ENCODE measurements around the gene GDA. TPM values are rescaled to one million over a fixed set of nuclear protein-coding genes. Genes with fewer than 3 reads are reported as not detected.

Gene GDA
- total and polyA plus RNA-seq, 3 donors from 2014 or later: 1.7 to 3.7 (median 2.1) TPM

GRCh38 chr9:72144756-72145492 is 4.3 kb upstream of the GDA start:
- intact Hi-C loops (cut with DNase I; ENCODE audit: low total_unique reads): no loop called here
- H3K36me3 ChIP-seq (ENCODE audit: low read depth, missing control alignments): no peaks in the 10 kb centered on the region
- DNase-seq: no peak
- H3K4me3 ChIP-seq: no peak overlapping the region
- no peaks in the 10 kb centered on the region for H3K4me1 ChIP-seq
- no peak overlapping the region for H3K27ac ChIP-seq
- H3K27me3 ChIP-seq: no peaks in the 10 kb centered on the region
- WGBS, 2 donors: 70 to 77% methylated on average over 3 of the region's 3 CpGs
- TF ChIP-seq CTCF (IDR thresholded peaks at IDR 0.05) (no peak), POLR2A (IDR thresholded peaks at IDR 0.05) (no peak)
- no peaks in the 10 kb centered on the region for H3K9me3 ChIP-seq

GRCh38 chr9:72145733-72146505 is 3.3 kb upstream of the GDA start:
- no peak for DNase-seq
- H3K27me3 ChIP-seq: no peaks in the 10 kb centered on the region
- no peak overlapping the region for H3K27ac ChIP-seq
- intact Hi-C loops (cut with DNase I; ENCODE audit: low total_unique reads): no loop called here
- H3K4me3 ChIP-seq: no peak overlapping the region
- H3K4me1 ChIP-seq: no peaks in the 10 kb centered on the region
- WGBS, 2 donors: 89 to 91% methylated on average over 2 of the region's 2 CpGs
- H3K9me3 ChIP-seq: no peaks in the 10 kb centered on the region
- TF ChIP-seq POLR2A (IDR thresholded peaks at IDR 0.05): no peak
- no peak for TF ChIP-seq CTCF (IDR thresholded peaks at IDR 0.05)
- no peaks in the 10 kb centered on the region for H3K36me3 ChIP-seq (ENCODE audit: low read depth, missing control alignments)

GRCh38 chr9:72147676-72148075 is 1.6 kb upstream of the GDA start:
- Histone ChIP-seq H3K27me3 (no peaks in the 10 kb centered on the region), H3K9me3 (no peaks in the 10 kb centered on the region), H3K4me1 (no peaks in the 10 kb centered on the region), H3K36me3 (ENCODE audit: low read depth, missing control alignments) (no peaks in the 10 kb centered on the region), H3K4me3 (no peak overlapping the region), H3K27ac (no peak overlapping the region)
- no peak for TF ChIP-seq POLR2A (IDR thresholded peaks at IDR 0.05)
- no peak for TF ChIP-seq CTCF (IDR thresholded peaks at IDR 0.05)
- no peak for DNase-seq
- 57 to 75% methylated on average over 5 of the region's 5 CpGs for WGBS, 2 donors
- intact Hi-C loops (cut with DNase I; ENCODE audit: low total_unique reads): no loop called here

GRCh38 chr9:72150127-72150526 is 887 bp downstream of the GDA start:
- Histone ChIP-seq H3K27ac (no peak overlapping the region), H3K36me3 (ENCODE audit: low read depth, missing control alignments) (no peaks in the 10 kb centered on the region), H3K4me3 (peak overlapping the region in 1 of 2 donors; percentile 37), H3K4me1 (no peaks in the 10 kb centered on the region), H3K9me3 (no peaks in the 10 kb centered on the region), H3K27me3 (no peaks in the 10 kb centered on the region)
- intact Hi-C loops (cut with DNase I; ENCODE audit: low total_unique reads): no loop called here
- WGBS, 2 donors: 31 to 50% methylated on average over 7 of the region's 7 CpGs
- no peak for DNase-seq
- TF ChIP-seq CTCF (IDR thresholded peaks at IDR 0.05) (no peak), POLR2A (IDR thresholded peaks at IDR 0.05) (no peak)
